Thyroid gland (tissue), 4 donors: ENCODE measurements around the gene UBA3.

ENCODE experiments used
- POLR2A ChIP-seq, 2 donors: fragments of 450-650 bp; IDR thresholded peaks; one replicate each; pipeline ENCODE4 v1.6.1; 2017; ENCODE audit warnings: antibody characterized with exemption in 2 of 2, mild to moderate bottlenecking in 2 of 2, moderate library complexity in 1 of 2
- TF ChIP-seq, protein P1 (sequence below), 6 experiments: fragments of 200-600 bp in 3 of 6; fragments of 450-650 bp in 3 of 6; sonication (generic) in 3 of 6; IDR thresholded peaks; one replicate each; pipeline ENCODE4 v1.5.1; 2016 to 2019; ENCODE audit warnings: antibody characterized with exemption in 6 of 6, mild to moderate bottlenecking in 2 of 6, inconsistent platforms in 1 of 6, moderate library complexity in 1 of 6

DNA sequence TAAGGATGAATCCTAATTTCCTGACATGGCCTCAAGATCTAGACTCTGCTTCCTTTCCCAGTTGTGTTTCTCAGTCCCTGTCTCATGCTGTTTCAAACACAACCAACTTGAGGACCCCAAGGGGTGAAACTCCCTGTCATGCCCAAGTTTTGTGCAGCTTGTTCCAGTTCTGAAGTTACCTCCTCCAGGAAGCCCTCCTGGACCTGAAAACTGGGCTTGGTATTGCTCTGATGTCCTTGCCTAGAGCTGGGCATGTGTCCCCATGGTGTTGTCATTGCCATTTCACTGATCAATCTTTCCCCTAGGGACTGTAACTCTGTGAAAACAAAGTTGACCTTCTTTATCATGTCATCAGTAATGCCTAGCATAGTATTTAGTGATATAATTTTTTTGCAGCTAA is 48.3 kb upstream of the UBA3 start:
- TF ChIP-seq POLR2A (IDR thresholded peaks at IDR 0.05) = no peak
- TF ChIP-seq, protein P1, sequence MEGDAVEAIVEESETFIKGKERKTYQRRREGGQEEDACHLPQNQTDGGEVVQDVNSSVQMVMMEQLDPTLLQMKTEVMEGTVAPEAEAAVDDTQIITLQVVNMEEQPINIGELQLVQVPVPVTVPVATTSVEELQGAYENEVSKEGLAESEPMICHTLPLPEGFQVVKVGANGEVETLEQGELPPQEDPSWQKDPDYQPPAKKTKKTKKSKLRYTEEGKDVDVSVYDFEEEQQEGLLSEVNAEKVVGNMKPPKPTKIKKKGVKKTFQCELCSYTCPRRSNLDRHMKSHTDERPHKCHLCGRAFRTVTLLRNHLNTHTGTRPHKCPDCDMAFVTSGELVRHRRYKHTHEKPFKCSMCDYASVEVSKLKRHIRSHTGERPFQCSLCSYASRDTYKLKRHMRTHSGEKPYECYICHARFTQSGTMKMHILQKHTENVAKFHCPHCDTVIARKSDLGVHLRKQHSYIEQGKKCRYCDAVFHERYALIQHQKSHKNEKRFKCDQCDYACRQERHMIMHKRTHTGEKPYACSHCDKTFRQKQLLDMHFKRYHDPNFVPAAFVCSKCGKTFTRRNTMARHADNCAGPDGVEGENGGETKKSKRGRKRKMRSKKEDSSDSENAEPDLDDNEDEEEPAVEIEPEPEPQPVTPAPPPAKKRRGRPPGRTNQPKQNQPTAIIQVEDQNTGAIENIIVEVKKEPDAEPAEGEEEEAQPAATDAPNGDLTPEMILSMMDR (IDR thresholded peaks at IDR 0.05) = no peak
